BJ (cell line): ENCODE data around the gene LCA5L. TPM values are rescaled to one million over a fixed set of nuclear protein-coding genes. Genes with fewer than 3 reads are reported as not detected.

Source experiments
- CTCF ChIA-PET: fragments of 350-600 bp; formaldehyde crosslinking; extraction: SDS; loops from one replicate; lab custom pipeline; 2021; ENCODE audit warnings: antibody characterized with exemption, inconsistent platforms; lab: Yijun Ruan, JAX
- POLR2A ChIA-PET: fragments of 300-600 bp; sonication (Branson Sonifier 250); formaldehyde crosslinking; extraction: SDS; loops from one replicate; lab custom pipeline; 2021; ENCODE audit warnings: antibody characterized with exemption; lab: Charles Lee
- DNase-seq: peaks from one replicate; pipeline ENCODE4 v3.0.0-alpha.2; 2011; ENCODE audit warnings: low read depth
- H3K27me3 ChIP-seq: 2 replicates; pipeline ENCODE4 v1.6.0; 2011; ENCODE audit warnings: low read length; ENCODE audit not compliant: control insufficient read depth, insufficient read depth
- H3K36me3 ChIP-seq: 2 replicates; pipeline ENCODE4 v1.5.1; 2011; ENCODE audit warnings: low read length; ENCODE audit not compliant: control insufficient read depth, insufficient read depth
- H3K4me3 ChIP-seq: 2 replicates; pipeline ENCODE4 v1.5.1; 2011; ENCODE audit warnings: low read depth, mild to moderate bottlenecking, control low read depth, low read length
- polyA plus RNA-seq: library from polyadenylated mRNA; depleted of rRNA; stranded (reverse); fragments of >200 nt; gene quantifications from 2 replicates; pipeline ENCODE4 v1.2.3, GENCODE V29; 2011; rRNA removed
- small RNA-seq: library from RNA; depleted of rRNA; stranded (forward); fragments of <200 nt; gene quantifications from one replicate; pipeline ENCODE3, GENCODE V24; 2012; ENCODE audit warnings: low replicate concordance, low read depth; ENCODE audit not compliant: insufficient read length
- TF ChIP-seq, protein P1 (sequence below): IDR thresholded peaks from 2 replicates; pipeline ENCODE4 v1.5.1; 2011; ENCODE audit warnings: low read depth, mild to moderate bottlenecking, control low read depth, inconsistent platforms, low read length, moderate library complexity; ENCODE audit not compliant: insufficient read depth

Gene LCA5L
- polyA plus RNA-seq, 1 experiment, result 0.69 TPM

DNA sequence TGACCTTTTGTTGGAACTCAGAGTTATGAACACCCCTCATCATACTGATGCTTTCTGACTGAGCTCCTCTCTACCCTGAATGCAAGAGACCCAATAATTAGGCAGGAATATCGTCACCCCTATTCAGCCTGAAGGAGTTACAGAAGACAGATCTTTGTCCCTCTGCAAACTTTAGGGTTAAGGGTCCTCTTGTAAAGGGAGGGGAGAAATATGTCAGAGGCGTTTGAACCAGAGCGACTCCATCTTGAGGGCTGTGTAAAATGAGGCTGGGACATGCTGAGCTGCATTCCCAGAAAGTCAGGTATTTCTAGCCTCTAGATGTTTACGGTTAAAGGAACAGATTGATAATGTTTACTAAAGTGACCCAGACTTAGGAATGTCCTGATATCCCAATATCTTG lies 86.2 kb downstream of the LCA5L start:
- Histone ChIP-seq H3K4me3 (no peak overlapping the region), H3K27me3 (peaks cover 6% of the 10 kb centered on the region), H3K36me3 (no peaks in the 10 kb centered on the region)
- no peak for DNase-seq
- CTCF ChIA-PET, result interaction anchor here (1.0 kb wide), 1 partner anchor 11 kb away, joined by 3 read pairs; no protein-coding TSS in a partner anchor
- POLR2A ChIA-PET, result no interaction called here
- TF ChIP-seq, protein P1, sequence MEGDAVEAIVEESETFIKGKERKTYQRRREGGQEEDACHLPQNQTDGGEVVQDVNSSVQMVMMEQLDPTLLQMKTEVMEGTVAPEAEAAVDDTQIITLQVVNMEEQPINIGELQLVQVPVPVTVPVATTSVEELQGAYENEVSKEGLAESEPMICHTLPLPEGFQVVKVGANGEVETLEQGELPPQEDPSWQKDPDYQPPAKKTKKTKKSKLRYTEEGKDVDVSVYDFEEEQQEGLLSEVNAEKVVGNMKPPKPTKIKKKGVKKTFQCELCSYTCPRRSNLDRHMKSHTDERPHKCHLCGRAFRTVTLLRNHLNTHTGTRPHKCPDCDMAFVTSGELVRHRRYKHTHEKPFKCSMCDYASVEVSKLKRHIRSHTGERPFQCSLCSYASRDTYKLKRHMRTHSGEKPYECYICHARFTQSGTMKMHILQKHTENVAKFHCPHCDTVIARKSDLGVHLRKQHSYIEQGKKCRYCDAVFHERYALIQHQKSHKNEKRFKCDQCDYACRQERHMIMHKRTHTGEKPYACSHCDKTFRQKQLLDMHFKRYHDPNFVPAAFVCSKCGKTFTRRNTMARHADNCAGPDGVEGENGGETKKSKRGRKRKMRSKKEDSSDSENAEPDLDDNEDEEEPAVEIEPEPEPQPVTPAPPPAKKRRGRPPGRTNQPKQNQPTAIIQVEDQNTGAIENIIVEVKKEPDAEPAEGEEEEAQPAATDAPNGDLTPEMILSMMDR, result no peak

Small RNA genes lying within 50 kb of the gene (small RNA-seq; reads per million reads assigned to genes)
- not detected for gene MIR6508

Other genes starting within 250 kb of the LCA5L start
- gene BRWD1, start 132.1 kb downstream of the LCA5L start, polyA plus RNA-seq, result 5.9 and 13.2 TPM in 2 replicates
- 56.6 and 164 TPM in 2 replicates for gene HMGN1, start 96.7 kb downstream of the LCA5L start, polyA plus RNA-seq
- 0.23 and 2.6 TPM in 2 replicates for gene SH3BGR, start 6.2 kb upstream of the LCA5L start, polyA plus RNA-seq
- 0.09 TPM in 2 replicates for gene B3GALT5, start 167.2 kb upstream of the LCA5L start, polyA plus RNA-seq